NCI-H1092 treated with DMSO at 0.1 percent for 48 hours (cell line): ENCODE data around the gene BICD2.

ENCODE experiments used
- DNase-seq: peaks from one replicate; lab custom pipeline; 2025; lab: John Stamatoyannopoulos, UW

BICD2 gene

DNA sequence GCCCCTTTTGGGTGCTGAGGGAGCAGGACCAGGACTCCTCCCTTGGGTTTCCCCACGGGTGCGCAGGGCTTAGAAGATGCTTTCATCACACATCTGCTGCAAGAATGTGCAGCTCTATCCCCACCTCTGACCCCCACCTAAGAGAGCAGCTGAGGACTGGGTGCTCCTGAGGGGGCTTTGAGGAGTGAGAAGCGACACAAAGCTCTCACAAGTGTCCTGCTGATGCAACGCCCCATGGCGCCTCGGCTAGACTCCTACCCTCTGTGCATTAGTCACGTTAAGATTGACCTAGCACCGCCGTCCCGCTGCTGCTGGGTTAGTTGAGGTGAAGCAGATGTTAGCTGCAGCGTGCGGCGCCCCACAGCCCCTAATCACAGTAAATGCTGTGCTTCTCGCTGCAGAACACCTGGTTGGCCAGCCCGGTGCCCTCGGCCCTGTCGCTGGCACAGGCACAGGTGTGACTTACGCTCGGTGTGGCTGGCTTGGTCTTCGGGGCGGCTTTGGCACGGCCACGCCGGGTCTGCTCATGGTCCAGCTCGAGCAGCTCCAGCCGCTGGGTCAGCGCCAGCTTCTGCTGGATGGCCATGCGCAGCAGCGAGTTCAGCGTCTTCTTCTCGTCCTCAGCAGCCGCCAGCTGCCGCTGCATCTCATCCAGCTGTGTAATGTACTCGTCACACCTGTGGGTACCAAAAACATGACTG, 49.7 kb downstream of the BICD2 start:
- no peak for DNase-seq

- no peak for DNase-seq
Measured at GRCh38 chr9:92714016-92714415, 50.6 kb downstream of the BICD2 start.

DNA sequence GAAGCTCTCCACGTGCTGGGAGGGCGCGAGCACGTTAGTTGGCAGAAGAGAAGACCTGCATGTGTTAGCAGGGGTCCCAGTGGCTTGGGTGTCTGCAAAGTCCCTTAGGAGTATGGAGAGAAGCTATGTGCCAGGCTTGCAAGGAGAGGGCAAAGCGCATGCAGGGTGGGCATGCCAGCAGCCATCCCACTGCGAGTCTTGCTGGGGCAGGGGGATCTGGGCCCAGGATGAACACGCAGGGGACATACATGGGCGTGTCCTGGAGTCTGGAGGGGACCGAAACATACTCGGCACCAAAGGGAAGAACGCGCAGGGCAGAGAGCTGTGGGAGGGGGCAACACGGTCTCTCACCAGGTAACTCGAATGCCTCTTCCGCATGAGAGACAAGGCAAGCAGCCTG, 51.1 kb downstream of the BICD2 start:
- DNase-seq, result no peak

DNA sequence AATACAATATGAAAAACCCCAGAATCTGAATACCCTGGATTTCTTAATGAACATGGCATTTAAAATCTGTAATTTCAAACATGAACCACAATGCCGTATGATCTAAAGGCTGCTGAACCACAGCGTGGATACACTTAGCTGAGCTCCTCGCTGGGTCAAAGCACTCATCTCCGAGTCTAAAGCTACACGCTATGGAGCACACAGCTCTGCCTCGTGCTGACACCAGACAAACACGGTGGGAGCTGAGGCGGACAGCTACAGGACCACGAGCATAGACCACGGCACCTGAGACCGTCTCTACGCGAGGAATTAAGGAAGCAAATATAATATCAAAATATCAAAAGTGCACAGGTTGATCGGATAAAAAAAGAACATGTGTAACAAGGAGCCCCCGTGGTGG, 51.9 kb downstream of the BICD2 start:
- no peak for DNase-seq

DNA sequence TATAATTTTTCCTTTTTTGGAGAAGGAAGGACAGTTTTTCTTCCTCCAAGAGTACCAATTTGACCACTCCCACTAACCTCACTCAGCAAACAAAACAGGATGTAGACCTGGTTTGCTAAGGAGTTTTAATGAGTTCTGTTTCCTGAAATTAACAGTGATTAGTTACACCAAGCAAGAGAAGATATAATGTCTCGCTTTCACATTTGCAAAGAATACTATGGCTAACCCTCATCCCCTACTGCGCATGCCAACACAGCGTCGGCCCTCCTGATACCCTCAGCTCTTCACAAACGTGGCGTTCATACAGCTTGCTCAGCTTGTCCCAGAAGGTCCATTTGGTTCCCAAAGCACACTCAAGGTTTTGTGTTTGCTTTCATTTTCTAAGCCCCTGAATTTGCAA, 52.8 kb downstream of the BICD2 start:
- DNase-seq, result no peak

DNA sequence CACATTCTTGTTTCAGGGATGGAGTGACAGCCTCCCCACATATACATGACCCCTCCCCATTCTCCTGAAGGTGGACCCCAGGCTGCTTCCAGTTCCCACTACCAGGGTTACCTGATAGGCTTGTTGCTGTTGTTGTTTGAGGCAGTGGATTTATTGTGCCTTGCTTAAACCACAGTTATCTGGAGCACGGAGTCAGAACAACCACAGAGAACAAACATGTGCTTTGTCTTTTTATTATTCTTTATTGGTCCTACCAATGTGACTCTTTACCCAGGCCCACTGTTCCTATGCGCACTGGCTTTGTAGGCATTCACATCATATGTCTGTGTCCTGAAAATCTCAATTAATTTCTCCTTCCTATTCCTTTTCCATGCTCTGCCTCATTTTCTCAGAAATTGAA, 53.5 kb downstream of the BICD2 start:
- no peak for DNase-seq

DNA sequence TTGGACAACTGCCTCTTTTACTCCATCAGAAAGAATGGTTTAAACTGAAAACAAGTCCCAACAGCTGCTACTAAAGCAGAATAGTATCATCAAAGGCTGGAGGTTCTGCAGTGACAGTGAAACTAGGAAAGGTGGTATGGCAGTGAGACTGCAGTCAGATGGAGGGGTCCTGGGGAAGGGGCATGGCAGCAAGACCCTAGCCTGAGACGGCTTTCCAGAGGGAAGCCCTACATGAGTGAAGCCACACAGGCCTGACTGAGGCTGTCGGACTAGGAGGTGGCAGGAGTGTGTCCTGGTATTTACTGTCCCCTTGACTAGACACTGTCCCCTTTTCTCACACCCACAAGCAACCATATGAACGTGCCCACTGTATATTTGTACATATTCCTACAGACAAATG, 54.3 kb downstream of the BICD2 start:
- no peak for DNase-seq

DNA sequence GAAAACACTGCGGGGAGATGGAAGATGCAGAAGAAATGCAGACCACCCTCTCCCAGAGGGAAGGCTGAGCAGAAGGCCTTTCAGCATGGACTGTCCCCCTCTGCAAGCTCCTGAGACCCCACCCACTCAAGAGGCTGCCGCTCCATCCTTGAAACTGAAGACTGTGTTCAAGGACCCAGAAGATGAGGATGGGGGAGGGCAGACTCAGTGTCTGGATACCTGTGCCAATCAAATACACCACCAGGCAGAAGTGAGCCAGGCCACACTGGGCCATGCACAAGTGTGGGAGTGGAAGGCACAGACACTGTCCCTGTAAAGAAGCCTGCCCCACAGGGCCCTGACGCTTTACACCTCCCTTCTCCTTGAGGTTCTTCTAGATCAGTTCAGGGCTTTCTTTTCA, 54.7 kb downstream of the BICD2 start:
- DNase-seq, result no peak

- DNase-seq, result no peak
Measured at GRCh38 chr9:92709240-92709639, 55.4 kb downstream of the BICD2 start.

GRCh38 chr9:92707530-92707929, 57.1 kb downstream of the BICD2 start:
- DNase-seq, result no peak

GRCh38 chr9:92706218-92706940, 58.3 kb downstream of the BICD2 start:
- DNase-seq, result no peak

DNA sequence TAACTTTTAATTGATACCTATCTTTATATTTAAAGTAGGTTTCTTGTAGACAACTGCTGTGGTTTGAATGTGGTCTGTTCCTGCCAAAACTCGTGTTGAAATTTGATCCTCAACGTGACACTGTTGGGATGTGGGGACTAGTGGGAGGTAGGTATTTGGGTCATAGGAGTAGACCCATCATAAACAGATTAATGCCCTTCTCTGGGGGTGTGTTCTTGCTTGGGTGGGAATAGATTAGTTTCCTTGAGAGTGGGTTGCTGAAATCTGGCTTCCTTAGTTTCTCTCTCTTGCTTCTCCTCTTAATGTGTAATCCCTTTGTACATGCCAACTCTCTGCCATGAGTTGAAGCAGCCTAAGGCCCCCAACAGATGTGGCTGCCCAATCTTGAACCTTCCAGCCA, 60.1 kb downstream of the BICD2 start:
- DNase-seq, result no peak

- no peak for DNase-seq
Measured at GRCh38 chr9:92696619-92697018, 68.0 kb downstream of the BICD2 start.

- DNase-seq, result no peak
Measured at GRCh38 chr9:92686954-92687353, 77.7 kb downstream of the BICD2 start.

DNA sequence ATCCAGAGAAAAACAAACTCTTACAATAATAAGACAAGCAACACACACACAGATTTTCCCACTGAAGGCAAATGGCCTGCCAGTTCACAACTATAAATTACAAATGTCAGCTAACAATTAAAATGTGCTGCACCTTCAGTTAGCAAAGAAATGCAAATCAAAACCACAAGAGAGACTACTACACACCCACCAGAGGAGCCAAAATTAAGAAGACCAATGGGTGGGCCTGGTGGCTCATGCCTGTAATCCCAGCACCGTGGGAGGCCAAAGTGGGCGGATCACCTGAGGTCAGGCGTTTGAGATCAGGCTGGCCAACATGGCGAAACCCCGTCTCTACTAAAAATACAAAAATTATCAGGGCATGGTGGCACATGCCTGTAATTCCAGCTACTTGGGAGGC, 79.6 kb downstream of the BICD2 start:
- DNase-seq, result no peak

GRCh38 chr9:92682269-92682668, 82.4 kb downstream of the BICD2 start:
- no peak for DNase-seq

GRCh38 chr9:92680166-92681119, 84.2 kb downstream of the BICD2 start:
- no peak for DNase-seq

DNA sequence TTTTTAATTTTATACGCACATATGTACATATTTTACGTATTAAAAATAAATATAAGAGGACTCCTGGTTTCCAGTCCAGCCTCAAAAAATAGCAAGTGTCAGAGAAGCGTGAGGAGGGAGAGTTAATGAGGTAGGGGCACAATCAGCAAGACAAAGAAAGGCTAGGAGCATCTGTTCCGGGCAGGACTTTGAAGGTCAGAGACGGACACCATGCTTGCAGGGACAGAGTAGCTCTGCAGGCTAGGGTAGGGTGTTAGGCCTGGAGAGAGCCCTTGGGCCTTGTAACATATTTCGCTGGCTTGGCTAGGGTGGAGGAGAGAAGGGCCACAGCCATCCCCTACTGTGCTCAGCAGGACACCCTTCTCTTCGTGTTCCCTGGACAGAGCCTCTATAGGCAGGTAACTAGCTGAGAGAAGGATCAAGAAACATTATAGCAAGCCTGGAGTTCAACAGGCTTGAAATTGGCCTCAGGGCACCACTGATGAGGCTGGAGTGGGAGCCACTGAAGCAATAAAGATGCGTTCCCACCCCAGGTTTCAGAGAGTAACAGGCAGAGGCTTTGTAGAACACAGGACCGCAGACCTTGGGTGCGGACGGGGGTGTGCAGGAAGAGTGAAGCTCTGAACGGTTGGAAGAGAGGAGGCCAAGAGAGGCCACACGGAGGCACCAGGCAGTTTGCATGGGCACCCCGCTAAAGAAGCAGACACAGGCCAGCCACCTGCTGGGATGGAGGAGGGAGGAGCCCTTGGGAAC, 85.0 kb downstream of the BICD2 start:
- no peak for DNase-seq

DNA sequence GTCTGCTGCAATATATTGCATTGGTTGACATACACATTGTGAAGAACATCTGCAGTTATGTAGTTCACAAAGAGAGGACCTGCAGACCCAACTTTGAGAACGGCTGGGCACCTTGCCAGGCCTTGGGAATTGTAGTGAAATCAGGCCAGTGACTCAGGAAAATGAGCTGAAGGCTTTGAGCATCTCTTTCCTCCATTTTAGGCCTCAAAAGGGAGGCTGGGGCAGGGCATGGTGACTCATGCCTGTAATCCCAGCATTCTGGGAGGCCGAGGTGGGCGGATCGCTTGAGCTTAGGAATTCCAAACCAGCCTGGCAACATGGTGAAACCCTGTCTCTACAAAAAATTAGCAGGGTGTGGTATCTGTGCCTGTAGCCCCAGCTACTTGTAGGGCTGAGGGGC, 93.3 kb downstream of the BICD2 start:
- no peak for DNase-seq

GRCh38 chr9:92669890-92670708, 94.5 kb downstream of the BICD2 start, which contains the start of gene IPPK:
Gene IPPK (minus strand): TSS chr9:92670131. CDS start chr9:92669988, 143 bp downstream.
- peak; percentile 98 for DNase-seq

- DNase-seq, result no peak
Measured at GRCh38 chr9:92669527-92669889, 95.1 kb downstream of the BICD2 start.
